Pons (tissue), 1 donor: ENCODE results near the gene TNFSF13B.

Source experiments
- DNase-seq: peaks from one replicate; pipeline ENCODE4 v3.0.0-alpha.2; 2016; ENCODE audit warnings: low spot score

TNFSF13B gene

DNA sequence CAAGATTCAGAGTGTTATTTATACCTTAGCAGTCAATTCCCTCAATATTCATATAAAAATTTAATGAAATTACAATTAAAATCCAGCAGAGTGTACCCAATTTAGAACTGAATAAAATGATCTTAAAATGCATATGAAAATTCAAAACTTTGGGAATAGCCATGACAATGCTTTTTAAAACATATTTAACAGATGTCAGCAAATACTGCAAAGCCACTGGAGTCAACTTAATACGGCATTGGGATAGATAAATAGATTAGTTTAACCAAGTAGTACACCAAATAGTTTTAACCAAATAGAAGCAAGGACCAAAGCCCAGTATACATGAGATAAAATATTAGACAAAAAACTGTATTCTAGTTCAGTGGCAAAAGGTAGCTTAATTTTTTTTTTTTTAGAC is 79.8 kb downstream of the TNFSF13B start:
- DNase-seq = no peak

GRCh38 chr13:108350579-108350978 is 81.1 kb downstream of the TNFSF13B start:
- no peak for DNase-seq

DNA sequence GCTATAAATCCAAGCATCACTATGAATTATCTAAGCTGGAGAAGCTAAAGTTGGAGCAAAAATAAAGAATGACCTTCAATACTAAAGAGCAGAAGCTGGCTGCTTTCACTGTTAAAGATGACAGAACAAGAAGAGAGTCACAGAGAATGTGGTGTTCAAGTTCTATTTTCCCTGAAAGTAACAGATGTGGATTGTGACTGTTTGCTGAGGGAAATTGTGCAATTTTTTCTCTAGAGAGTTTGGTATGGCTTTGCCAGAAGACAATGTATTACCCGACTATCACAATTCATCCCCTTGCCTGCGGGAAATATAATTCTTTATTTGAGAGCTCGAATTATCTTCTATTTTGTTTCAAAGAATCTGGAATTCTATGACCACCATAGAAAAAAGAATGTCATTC is 83.1 kb downstream of the TNFSF13B start:
- no peak for DNase-seq

DNA sequence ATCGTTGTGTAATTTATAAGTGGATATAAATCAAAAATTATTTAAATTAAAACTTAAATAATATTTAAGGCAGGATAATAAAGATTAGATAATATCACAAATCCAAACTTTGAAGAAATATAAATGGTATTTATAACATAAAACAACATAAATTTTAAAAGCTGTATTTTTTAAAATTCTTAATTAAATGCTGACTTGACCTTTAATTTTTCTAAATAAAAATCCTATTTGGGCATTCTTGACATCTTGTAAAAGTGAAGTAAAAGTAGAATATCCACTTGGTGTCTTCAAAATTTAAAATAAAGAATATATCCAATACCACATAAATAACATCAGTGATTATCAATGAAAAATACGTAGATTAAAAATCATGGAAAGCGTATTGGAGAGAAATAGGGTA is 87.7 kb downstream of the TNFSF13B start:
- DNase-seq = no peak
